GM19035 (cell line): ENCODE measurements around the gene SCN10A.

ENCODE experiments used
- ATAC-seq: cut with Tn5 transposase; IDR thresholded peaks from one replicate; pipeline ENCODE4 v1.9.1; 2021; ENCODE audit not compliant: unreplicated experiment

SCN10A gene

GRCh38 chr3:38722781-38723568 is 93.0 kb downstream of the SCN10A start:
- ATAC-seq: no peak

GRCh38 chr3:38721207-38721772 is 94.7 kb downstream of the SCN10A start:
- ATAC-seq: no peak

DNA sequence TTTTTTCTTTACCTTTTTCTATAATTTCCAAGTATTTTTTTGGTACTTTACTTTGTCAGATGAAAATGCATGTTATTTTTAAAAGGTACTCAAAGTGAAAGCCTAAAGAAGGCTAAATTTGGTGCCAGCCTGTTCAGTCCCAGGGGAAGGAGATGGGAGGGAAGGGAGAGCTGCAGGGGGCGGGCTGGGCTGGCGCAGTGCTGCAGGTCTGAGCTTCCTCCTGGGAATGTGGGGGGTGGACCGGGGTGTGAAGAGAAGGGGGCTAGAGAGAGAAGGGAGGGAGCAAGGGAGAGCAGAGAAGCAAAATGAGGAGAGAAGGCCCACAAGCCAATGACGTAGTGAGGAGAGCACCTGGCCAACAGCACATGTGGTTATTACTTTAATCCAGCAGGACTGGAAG is 95.6 kb downstream of the SCN10A start:
- ATAC-seq: no peak

GRCh38 chr3:38717355-38718240 is 98.4 kb downstream of the SCN10A start:
- no peak for ATAC-seq

- ATAC-seq: no peak
Measured at GRCh38 chr3:38713121-38713520, 102.9 kb downstream of the SCN10A start.

- no peak for ATAC-seq
Measured at GRCh38 chr3:38711321-38711720, 104.7 kb downstream of the SCN10A start.

- no peak for ATAC-seq
Measured at GRCh38 chr3:38707730-38708129, 108.3 kb downstream of the SCN10A start.

DNA sequence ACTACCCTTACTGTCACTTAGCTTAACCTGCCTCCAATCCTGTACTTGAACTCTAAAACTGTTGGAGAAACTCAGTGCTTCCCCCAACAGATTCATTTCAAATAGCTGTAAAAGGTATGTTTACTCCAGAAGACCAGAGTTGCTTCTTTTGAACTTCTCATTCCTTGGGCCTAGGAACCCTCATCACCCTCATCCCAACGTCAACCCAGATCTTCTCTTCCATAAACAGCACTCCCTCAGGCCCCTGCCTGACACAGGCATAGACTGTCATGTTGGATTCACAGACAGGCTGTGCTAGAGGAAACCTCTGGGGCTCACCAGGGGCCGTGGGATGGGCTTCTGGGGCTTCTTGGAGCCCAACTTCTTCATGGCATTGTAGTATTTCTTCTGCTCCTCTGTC is 109.1 kb downstream of the SCN10A start:
- no peak for ATAC-seq

GRCh38 chr3:38702231-38702630 is 113.8 kb downstream of the SCN10A start:
- ATAC-seq: no peak

DNA sequence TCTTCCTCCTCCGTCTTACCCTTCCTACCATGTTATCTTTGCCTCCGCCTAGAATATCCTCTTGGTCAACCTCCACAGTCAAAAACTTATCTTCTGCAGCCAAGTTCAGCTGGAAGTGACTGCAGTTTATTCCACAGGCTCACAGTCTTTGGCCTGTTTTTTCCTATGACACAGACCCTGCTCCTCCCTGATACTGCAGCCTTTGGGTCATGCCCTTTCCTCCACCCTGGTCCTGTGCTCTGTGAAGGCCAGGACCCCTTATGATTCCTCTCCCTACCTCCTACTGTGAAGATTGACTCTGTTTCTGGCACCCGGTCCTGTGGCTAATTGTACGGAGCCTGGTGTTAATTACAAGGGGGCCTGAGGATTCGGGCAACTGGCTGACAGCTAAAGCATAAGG is 117.3 kb downstream of the SCN10A start:
- no peak for ATAC-seq

- ATAC-seq: no peak
Measured at GRCh38 chr3:38698061-38698460, 118.0 kb downstream of the SCN10A start.

- ATAC-seq: no peak
Measured at GRCh38 chr3:38696034-38696433, 120.0 kb downstream of the SCN10A start.

DNA sequence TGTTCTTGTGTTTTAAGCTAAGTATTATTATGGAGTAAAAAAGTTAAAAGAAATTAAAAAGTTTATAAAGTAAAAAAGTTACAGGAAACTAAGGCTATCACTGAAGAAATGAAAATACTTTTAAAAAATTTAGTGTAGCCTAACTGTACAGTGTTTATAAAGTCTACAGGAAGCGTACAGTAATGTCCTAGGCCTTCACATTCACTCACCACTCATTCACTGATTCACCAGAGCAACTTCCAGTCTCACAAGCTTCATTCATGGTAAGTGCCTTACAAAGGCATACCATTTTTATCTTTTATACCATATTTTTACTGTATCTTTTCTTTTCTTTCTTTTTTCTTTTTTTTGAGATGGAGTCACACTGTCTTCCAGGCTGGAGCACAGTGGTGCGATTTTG is 125.8 kb downstream of the SCN10A start:
- no peak for ATAC-seq

DNA sequence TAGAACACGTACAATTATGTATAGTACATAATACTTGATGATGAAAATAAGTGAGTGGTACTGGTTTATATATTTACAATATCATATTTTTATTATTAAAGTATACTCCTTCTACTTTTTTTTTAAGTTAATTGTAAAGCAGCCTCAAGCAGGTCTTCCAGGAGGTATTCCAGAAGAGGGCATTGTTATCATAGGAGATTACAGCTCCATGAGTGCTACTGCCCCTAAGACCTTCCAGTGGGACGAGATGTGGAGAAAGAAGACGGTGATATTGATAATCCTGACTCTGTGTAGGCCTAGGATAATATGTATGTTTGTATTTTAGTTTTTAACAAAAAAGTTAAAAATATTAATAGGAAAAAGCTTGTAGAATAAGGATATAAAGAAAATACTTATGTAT is 126.2 kb downstream of the SCN10A start:
- no peak for ATAC-seq

DNA sequence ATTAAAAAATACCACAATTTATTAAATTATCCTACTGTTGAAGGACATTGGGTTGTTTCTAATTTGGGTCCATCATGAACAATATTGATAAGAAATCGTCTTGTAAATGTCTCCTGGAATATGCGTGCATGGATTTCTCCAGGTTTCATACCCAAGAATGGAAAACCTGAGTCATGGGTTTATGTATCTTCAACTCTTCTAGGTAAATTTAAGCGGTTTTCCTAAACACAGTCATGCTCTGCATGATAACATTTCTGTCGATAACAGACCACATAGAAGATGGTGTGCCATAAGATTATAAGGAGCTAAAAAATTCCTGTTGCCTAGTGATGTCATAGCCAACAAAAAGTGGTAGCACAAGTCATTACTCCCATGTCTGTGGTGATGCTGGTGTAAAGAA is 126.7 kb downstream of the SCN10A start:
- ATAC-seq: no peak

DNA sequence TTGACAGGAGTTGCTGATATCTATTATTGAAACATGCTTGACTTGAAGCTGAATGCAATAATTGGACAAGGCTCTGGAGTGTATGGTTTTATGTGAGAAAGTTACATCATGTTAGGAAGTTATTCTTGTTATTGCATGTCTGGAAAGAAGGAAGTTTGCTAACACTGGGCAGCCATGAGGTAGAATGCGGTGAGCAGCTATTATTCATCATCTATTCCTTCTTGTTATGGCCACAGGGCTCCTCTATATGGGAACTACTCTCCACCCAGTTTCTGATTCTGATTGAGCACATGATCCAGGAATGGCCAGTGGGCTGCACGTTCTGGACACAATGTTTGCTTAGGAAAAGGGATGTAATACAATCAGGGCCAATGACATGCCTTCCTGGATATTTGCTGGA is 128.7 kb downstream of the SCN10A start:
- no peak for ATAC-seq

GRCh38 chr3:38684546-38684945 is 131.5 kb downstream of the SCN10A start:
- ATAC-seq: no peak

DNA sequence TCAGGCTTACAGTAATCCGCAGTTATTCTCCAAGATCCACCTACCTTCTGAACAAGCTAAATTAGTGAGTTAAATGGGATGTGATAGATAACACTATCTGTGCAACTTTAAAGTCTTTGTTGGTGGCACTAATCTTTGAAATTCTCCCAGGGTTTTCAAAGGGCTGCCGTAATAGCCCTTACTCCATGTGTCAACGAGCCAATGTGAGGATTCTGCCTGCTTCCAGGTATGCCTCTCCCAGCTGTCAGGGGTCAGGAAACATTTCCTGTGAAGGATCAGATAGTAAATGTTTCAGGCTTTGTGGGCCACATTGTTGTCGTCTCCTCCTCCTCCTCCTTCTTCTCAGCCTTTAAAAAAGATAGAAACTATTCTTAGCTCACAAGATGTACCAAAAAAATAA is 146.3 kb downstream of the SCN10A start:
- ATAC-seq: no peak

GRCh38 chr3:38662544-38662943 is 153.5 kb downstream of the SCN10A start:
- no peak for ATAC-seq

DNA sequence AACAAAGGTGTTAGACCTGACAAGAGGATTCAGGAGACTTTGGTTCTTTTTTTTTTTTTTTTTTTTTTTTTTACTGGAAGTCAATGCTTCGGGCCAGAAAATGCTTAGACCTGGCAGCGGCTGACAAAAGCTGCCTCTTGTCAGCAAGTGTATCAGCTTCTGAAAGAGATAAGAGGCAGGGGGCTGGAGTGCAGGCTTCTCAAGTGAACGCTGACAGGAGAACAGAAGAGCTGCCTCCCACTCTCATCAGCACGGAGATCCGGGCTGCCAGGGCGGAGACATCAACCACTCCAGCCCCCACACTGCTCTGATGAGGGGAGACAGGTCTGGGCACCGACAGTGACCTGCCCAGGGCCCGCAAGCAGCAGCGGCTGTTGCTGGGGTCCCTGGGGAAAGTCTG is 157.2 kb downstream of the SCN10A start:
- no peak for ATAC-seq

DNA sequence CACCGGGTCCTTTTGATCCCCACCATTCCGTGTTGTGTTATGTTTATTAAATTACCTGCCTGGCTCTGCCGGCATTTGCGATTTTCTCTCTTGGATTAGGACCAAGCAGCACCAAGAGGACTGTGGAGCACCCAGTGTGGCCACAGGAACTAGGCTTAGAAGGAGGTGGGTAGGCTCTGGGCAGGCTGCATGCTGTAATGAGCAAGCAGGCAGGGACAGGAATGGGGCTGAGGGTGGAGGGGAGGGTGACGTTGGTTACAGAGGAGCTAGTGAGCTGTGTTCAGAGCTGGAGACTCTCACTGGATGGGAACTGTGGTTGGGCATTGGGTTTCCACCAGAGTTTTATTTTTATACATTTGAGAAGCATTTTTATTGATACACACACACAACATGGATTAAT is 158.6 kb downstream of the SCN10A start:
- ATAC-seq: no peak
